NCI-H82 treated with DMSO at 0.1 percent for 48 hours (cell line): ENCODE results near the gene CHRNA9.

Experiments
- DNase-seq: peaks from one replicate; lab custom pipeline; 2025; ENCODE audit not compliant: unreplicated experiment; lab: John Stamatoyannopoulos, UW

The CHRNA9 gene

DNA sequence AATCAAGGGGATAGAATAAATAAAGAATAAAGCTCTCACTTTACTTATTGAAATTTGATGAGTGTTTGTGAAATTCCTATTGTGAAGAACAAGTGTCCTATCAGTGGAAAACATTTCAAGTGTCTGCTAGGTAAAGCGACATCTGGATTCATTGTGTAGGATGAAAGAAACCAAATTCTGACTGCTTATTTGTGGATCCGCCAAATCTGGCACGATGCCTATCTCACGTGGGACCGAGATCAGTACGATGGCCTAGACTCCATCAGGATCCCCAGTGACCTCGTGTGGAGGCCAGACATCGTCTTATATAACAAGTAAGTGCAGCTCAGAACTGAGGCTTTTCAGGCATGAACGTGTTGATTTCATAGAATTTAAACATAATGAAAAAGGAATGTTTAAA is 1.9 kb downstream of the CHRNA9 start:
- no peak for DNase-seq

DNA sequence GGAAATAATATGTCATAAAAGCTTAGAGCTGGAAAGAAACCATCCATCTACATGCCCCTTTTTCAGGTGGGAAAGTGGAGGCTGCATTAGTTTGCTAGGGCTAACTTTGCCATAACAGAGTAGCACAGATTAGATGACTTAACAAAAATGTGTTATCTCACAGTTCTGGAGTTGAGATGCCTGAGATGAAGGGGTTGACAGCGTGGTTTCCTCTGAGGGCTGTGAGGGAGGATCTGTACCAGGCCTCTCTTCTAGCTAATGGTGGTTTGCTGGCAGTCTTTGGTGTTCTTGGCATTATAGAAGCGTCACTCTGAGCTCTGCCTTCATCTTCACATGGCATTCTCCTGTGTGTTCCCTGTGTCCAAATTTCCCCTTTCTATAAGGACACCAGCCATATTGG is 2.4 kb downstream of the CHRNA9 start:
- DNase-seq: no peak

DNA sequence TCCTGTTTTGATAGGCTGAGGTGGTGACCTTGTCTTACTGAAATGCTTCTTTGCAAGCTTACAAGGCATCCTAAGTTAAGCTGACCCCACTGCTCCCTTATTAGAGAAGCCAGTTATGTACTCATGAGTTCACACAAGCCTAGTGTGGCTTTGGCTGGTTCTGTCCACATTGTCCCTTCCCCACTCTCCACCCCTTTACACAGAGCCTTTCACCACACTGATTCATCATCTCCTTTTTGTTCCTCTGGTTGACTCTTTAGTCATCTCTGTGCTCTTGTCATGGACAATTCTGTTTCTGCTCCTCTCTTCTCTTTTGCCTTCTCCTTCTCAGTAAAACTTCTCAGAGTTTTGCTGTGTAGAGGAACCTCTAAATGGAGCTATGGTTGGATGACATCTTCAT is 4.9 kb downstream of the CHRNA9 start:
- no peak for DNase-seq

DNA sequence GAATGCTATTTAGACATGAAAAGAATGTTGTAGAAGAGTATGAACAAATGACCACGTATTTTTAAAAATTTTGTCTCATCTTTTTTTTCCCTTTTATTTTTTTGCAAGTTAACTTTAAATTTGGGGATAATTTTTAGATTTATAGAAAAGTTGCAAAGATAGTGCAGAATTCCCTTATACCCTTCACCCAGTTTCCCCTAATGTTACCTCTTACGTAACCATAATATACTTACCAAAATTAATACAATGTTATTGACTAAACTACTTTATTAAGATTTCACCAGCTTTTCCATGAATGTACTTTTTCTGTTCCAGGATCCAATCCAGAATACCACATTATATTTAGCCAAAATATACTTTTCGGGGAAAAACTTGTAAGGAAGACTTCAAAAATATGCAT is 12.3 kb downstream of the CHRNA9 start:
- no peak for DNase-seq

DNA sequence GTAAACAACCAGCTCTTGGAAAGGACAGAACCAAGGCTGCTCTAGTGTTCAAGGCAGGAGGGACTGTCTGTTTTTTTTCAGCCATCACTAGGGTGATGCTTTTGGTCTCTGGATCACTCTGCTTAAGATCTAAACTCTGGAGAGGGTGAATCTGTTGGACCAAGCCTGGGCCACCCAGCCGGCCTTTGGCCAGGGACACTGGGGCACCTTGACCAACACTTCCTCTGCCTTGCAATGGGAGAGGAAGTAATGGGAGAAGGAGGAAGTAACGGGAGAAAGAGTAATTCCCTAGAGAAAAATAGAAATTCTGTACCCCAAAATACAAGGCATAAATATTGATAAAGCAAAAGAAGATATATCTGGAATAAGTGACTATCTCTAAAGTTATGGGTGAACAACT is 12.9 kb downstream of the CHRNA9 start:
- DNase-seq: no peak

DNA sequence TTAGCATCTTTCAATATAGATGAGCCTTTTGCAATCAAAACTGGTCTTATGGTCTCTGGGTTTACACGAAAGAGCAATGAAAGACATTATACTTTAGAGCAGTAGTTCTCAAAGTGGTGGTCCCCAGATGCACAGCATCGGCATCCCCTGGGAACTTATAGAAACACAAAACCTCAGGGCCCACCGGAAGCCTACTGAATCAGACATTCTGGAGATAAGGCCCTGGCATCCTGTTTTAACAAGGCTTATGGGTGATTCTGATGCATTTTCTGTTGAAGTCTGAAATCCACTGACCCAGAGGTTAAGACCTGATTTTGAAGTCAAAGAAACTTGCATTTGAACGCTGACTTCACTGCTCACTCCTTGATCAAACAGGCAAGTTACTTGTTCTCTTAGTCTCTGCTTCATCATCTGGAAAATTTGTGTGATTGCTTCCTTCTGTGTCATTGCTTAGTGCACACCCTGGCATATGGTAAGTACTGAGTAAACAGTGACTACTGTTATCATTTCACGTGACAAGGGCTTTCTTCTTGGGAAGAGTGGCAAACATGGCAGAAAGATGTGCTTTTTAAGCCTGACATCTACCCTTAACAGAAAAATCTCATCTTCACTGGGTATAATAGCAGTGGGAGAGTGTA is 14.5 kb downstream of the CHRNA9 start:
- no peak for DNase-seq

DNA sequence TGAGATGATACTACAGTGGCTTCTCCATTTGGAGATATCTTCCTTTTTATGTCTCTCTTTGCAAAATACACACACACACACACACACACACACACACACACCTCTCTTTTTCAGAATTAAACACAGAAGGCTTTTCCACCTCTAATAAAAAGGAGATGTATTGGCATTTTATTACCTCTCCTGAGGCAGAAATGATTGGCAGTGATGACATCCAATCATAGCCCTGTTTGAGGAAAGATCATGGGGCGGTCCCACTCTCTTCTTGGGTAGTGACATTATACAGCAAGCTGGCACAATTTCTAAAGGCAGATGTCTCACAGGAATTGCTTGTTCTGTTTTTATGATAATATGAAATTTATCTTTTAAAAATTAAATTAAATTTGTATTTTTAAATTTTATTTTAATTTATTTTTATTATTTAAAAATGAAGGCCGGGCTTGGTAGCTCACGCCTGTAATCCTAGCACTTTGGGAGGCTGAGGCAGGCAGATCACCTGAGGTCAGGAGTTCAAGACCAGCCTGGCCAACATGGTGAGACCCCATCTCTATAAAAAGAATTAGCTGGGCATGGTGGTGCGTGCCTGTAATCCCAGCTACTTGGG is 15.6 kb downstream of the CHRNA9 start:
- DNase-seq: no peak

DNA sequence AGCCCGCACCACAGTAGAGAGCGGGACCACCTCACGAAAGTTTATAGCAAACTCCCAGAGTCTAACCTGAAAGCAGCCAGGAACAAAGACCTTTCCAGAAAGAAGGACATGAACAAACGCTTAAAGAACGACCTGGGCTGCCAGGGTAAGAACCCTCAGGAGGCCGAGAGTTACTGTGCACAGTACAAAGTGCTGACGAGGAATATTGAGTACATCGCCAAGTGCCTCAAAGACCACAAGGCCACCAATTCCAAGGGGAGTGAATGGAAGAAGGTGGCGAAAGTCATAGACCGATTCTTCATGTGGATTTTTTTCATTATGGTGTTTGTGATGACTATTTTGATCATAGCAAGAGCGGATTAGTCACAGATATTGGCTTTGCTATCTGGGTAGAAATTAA is 19.0 kb downstream of the CHRNA9 start:
- DNase-seq: no peak

DNA sequence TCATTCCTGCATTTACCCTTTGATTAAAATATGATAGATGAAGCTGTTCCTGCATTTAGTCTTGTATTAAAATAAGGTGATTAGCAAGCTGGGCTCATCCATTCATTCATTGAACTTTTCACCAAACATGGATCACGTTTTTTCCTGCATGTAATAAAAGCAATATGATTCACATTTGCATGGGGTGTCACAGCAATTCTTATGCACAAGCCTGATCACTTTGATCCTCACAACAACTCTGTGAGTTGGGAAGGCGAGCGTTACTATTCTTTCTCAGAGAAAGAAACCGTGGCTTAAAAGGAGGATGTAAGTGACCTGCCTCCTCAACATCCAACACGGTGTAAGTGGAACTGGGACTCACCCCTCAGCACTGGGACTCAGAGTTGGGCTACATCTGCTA is 20.0 kb downstream of the CHRNA9 start:
- no peak for DNase-seq

DNA sequence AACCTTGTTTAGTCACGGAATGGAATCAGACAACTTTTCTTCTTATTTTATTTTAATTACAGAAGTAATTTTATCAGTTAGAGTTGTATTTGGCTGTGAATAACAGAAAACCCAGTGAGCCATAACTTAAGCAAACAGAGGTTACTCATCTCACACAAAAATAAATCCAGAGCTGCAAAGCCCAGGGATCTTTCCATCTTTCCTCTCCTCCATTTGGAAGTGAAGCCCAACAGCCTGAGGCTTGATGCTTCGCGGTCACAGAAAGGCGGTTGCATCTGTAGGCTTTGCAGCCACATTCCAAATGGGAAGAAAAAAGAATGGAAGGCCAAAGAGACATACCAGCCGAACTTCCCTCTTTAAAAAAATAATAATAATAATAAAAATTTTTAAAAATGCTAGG is 22.6 kb downstream of the CHRNA9 start:
- DNase-seq: no peak

DNA sequence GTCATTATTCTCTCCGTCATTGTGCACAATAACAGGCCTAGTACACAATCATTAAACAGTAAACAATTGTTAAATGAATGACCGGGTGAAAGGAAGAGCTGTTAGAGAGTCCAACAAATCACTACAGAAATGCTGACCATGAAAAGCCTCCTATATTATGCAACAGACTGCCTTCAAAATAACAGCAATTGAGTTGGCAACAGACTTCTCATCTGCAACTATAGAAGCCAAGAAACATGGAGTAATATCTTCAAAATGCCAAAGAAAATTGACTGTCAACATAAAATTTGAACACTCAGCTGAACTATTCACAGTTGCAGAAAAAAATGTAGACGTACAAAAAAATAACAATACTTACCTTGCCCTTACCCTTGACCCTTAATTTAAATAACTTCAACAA is 26.2 kb downstream of the CHRNA9 start:
- DNase-seq: no peak

DNA sequence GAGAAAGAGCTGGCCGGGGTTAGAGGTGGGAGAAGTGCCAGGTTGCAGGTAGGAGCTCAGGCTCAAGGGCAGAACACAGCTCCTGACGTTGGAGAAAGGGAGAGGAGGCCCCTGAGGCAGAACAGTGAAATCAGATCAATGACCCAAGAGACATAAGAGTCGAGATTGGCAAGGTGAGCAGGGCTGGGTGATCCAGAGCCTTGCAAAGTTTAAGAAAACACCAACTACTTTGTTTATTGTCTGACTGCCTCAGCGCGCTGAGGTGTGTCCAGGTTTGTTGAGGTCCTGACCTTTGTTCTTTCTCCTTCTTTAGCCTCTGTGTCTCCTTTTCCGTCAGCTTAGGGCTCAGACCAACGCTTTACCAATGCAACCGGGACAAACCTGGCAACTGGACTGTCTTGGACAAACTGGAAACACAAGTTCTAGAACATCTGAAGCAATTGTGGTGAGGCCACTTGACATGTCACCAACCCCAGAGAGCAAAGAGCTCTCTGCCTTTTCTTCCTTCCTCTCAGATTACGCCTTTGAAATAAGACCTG is 28.3 kb downstream of the CHRNA9 start:
- no peak for DNase-seq

DNA sequence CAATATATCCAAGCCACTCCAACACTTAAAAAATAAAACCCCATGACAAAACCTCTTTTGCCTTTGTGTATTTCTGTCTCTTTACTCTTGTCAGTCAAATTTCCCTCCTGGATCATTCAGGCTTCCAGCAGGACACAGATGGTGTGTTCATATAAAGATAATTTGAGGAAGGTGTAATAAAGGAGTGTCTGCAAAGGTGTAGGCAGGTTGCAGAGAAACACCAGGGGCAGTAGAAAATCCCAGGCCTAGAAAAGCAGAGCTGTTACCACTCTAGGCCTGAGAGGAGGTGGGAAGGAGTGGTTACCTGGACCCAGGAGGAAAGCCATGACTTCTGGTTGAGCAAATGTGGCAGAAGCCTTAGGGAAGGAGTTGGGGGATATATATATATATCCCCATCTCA is 28.8 kb downstream of the CHRNA9 start:
- no peak for DNase-seq

DNA sequence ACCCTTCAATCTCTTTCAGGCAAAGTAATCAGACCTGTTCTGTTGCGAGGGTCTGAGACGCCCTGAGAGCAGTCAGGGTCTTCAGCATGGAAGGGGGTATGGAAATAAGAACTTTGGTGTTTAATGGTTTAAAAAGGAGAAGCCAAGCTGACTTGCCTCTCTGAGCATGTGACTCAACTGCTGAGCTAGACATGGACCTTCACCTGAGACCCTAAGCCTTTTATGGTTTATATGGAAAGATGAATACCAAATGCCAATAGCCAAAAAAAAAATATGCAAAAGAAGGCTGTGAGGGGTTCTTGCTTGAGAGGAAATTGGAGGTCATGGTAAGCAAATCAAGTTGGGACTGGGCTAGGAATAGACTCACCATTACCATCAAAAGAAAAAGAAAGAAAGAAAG is 30.6 kb downstream of the CHRNA9 start:
- DNase-seq: no peak

DNA sequence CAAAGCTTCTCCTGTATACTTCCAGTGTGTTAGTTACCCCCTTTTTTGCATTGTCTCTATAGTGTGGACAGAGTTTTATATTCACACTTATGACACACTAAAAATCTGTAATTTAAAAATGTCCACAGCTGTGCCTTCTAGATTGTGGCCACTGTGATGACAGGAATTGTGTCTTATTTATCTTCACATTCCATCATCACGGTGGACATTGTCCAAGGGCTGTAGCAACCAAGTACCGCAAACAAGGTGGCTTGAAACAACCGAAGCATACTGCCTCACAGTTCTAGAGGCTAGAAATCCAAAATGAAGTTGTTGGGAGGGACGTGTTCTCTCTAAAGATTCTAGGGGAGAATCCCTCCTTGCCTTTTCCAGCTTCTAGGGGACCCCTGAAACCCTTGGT is 32.3 kb downstream of the CHRNA9 start:
- DNase-seq: no peak

DNA sequence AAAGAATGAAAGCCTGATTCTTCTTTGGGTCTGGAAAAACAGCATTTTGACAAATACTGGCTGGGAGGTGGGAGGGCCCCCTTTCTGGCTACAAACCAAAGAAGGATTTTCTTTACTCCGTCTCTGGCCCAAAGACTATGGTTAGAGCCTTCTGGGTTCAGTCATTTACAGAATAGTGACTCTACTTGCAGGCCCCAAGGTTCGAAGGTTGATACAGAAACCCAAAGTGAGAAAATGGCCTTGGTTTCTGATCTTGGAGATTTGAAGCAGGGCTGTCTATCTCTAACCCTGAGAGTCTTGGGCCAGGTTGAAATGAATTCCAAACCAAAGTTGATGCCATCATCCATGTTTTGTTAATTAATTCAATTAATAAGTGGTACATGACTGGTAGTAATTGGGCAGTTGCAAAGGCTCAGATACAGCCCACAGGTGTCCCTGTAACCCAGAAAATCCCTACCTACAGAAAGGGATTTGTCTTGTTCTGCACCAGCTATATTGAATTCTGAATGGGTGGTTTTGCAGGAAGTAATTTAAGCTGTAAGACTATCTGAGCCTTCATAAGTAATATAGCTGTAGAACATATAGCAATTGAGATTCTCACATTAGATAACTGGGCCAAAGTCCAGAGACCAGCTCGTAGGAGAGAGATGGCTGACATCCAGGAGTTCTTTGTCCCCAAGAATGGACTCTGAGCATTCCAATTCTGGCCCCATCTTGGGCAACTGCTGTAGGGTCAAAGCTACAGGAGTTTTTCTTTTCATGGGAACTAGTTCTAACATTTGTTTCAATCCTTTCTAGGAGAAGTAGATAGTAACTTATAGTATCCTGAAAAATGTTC is 34.5 kb downstream of the CHRNA9 start:
- no peak for DNase-seq

DNA sequence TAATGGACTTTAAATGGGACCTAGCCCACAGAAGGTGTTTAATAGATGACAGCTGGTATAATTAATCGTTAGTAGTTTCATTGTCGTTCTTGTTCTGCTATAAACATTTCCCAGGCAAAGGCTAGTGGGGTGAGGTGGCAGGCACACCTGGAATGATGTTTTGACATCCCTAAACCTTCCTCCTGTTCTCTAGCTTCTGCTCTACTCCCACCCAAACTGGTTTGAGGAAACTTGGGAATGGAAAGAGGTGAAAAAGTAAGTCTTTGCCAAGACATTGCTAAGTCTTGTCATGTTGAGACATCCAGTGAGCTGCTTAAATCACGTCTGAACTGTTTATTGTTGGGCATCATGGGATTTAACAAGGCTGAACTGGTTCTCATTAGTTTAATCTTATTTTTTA is 37.5 kb downstream of the CHRNA9 start:
- DNase-seq: no peak

DNA sequence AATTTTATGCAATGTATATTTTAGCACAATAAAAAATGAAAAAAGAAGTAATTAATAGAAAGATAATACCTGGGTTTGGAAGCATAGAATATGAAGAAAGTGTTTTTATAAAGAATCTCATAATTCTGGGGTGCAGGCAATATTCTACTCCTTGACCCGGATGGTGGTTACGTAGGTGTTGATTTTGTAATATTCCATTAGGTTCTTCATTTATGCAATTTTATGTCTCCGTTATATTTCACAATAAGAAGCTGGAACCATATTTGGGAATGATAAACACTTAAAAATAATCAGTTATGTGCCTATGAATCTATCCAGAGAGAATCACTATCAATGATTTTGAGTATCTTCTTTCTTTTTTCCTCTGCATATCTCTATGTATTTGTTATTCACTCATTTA is 38.5 kb downstream of the CHRNA9 start:
- no peak for DNase-seq

DNA sequence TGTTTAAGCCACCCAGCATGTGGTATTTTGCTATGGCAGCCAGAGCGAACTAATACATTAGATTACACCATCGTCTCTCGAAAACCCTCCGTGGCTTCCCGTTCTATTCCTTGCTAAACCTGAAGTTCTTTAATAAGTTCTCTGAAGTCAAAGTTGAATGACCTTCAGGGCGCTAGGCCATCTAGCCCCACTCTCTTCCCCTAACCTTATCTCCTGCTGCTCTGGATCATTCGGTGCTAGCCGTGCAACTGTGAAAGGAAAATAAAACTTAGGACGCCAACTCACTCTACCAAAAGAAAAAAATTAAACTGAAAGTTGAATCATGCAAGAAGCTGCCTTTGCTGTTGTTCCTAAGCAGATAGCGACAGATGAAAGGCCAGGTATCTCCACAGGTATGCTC is 40.0 kb downstream of the CHRNA9 start:
- no peak for DNase-seq

DNA sequence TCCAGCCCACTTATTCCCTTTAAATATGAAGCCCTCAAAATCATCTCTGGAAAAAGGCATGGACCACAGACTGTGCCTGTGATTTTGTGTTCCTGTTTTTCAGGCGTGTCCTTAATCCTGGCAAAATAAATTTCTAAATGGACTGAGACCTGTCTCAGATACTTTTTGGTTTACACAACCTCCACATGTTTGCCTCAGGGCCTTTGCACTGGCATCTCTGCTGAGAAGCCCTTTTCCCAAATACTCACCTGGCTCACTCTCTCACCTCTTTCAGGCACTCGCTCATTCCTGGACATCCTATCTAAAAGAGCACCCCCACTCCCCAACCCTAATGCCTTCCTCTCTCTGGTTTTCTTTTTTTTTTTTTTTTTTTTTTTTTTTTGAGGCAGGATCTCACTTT is 40.5 kb downstream of the CHRNA9 start:
- no peak for DNase-seq

DNA sequence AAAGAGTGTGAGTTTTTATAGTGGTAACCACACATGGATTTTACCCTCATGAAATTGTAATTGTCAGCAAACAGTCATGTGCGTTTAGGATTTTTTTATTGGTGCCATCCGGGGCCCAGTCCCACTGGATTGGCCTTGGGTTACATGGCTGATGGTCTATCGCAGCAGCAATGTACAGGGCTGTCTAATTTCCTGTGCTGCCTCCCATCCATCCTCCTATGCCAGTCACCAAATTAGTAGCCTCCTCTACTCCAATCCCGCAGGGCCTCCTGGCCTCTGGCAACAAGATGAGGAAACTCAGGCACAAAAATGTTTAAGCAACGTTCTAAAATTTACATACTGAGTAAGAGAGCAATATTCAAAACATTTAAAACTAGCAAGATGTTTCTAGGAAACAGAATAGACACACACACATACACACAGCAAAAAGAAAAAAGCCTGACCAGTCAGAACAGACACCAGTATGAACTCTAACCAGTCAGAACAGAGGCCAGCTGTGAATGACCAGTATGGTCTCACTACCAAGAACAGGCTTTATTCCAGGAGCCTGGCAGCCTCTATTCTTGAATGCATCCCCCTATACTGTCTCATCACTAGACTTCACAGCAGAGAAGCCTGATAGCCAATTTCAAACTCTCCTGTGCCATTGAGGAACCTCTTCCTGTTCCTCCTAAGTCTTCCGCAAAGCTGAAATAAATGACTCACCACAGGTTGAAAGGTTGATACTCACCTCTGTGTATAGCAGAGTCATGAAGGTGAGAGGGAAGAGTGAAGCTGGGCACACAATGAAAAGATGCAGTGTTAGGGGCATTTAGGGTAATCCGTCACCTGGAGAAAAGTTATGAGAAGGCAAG is 42.6 kb downstream of the CHRNA9 start:
- DNase-seq: no peak
